Trophoblast cell (in vitro differentiated cells and primary cell): ENCODE results near the gene TLN1.

Experiments
- DNase-seq, 2 donors: peaks; one replicate each; pipeline ENCODE4 v3.0.0-alpha.2; 2016
- H2AFZ ChIP-seq: 2 replicates; pipeline ENCODE4 v1.6.1; 2013; ENCODE audit warnings: low read length, moderate library complexity, mild to moderate bottlenecking; ENCODE audit not compliant: insufficient read depth, poor library complexity
- H2AK5ac ChIP-seq: 2 replicates; pipeline ENCODE4 v1.6.1; 2013; ENCODE audit warnings: mild to moderate bottlenecking, low read length
- H2BK120ac ChIP-seq: 2 replicates; pipeline ENCODE4 v1.6.1; 2013; ENCODE audit warnings: low read length, mild to moderate bottlenecking, moderate library complexity; ENCODE audit not compliant: insufficient read depth, poor library complexity
- H2BK12ac ChIP-seq: 2 replicates; pipeline ENCODE4 v1.6.1; 2013; ENCODE audit warnings: mild to moderate bottlenecking, low read length, moderate library complexity
- H2BK5ac ChIP-seq: 2 replicates; pipeline ENCODE4 v1.6.1; 2013; ENCODE audit warnings: low read length, low read depth, moderate library complexity, mild to moderate bottlenecking; ENCODE audit not compliant: poor library complexity
- H3K14ac ChIP-seq: 2 replicates; pipeline ENCODE4 v1.6.1; 2013; ENCODE audit warnings: mild to moderate bottlenecking, low read length
- H3K18ac ChIP-seq: 2 replicates; pipeline ENCODE4 v1.6.1; 2013; ENCODE audit warnings: mild to moderate bottlenecking, low read length
- H3K23ac ChIP-seq: 2 replicates; pipeline ENCODE4 v1.6.1; 2013; ENCODE audit warnings: low read length
- H3K27ac ChIP-seq: 2 replicates; pipeline ENCODE4 v1.5.1; 2013; ENCODE audit warnings: low read depth, mild to moderate bottlenecking, inconsistent platforms, low read length, moderate library complexity
- H3K27me3 ChIP-seq: 2 replicates; pipeline ENCODE4 v1.6.1; 2013; ENCODE audit warnings: inconsistent platforms, mild to moderate bottlenecking, low read length, moderate library complexity; ENCODE audit not compliant: insufficient read depth
- H3K36me3 ChIP-seq, 2 experiments: 1 replicate in 1 of 2; 2 replicates in 1 of 2; pipeline ENCODE4 v1.6.1; 2013; ENCODE audit warnings: low read length in 2 of 2, mild to moderate bottlenecking in 2 of 2, moderate library complexity in 1 of 2; ENCODE audit not compliant: insufficient read depth in 2 of 2, control insufficient read depth in 1 of 2
- H3K4ac ChIP-seq: 2 replicates; pipeline ENCODE4 v1.6.1; 2013; ENCODE audit warnings: low read depth, mild to moderate bottlenecking, low read length, moderate library complexity
- H3K4me1 ChIP-seq, 2 experiments: 1 replicate in 1 of 2; 2 replicates in 1 of 2; pipeline ENCODE4 v1.6.1; 2013; ENCODE audit warnings: low read length in 2 of 2, mild to moderate bottlenecking in 2 of 2, moderate library complexity in 1 of 2; ENCODE audit not compliant: insufficient read depth in 2 of 2, control insufficient read depth in 1 of 2
- H3K4me2 ChIP-seq: 2 replicates; pipeline ENCODE4 v1.6.1; 2013; ENCODE audit warnings: inconsistent platforms, mild to moderate bottlenecking, low read length, moderate library complexity
- H3K4me3 ChIP-seq: 2 replicates; pipeline ENCODE4 v1.5.1; 2013; ENCODE audit warnings: mild to moderate bottlenecking, low read depth, low read length, inconsistent platforms
- H3K79me1 ChIP-seq: one replicate; pipeline ENCODE4 v1.6.1; 2013; ENCODE audit warnings: low read length
- H3K79me2 ChIP-seq: 2 replicates; pipeline ENCODE4 v1.6.1; 2013; ENCODE audit warnings: low read length, mild to moderate bottlenecking; ENCODE audit not compliant: control insufficient read depth, insufficient read depth, poor library complexity
- H3K9ac ChIP-seq: 2 replicates; pipeline ENCODE4 v1.6.1; 2013; ENCODE audit warnings: mild to moderate bottlenecking, low read length
- H3K9me3 ChIP-seq: 2 replicates; pipeline ENCODE4 v1.6.1; 2013; ENCODE audit warnings: low read depth, mild to moderate bottlenecking, control low read depth, inconsistent platforms, low read length; ENCODE audit not compliant: insufficient read depth
- H4K12ac ChIP-seq: 2 replicates; pipeline ENCODE4 v1.6.1; 2013; ENCODE audit warnings: low read depth, mild to moderate bottlenecking, low read length, moderate library complexity
- H4K8ac ChIP-seq: 2 replicates; pipeline ENCODE4 v1.6.1; 2013; ENCODE audit warnings: low read depth, mild to moderate bottlenecking, low read length, moderate library complexity
- H4K91ac ChIP-seq: one replicate; pipeline ENCODE4 v1.6.1; 2013; ENCODE audit warnings: low read depth, mild to moderate bottlenecking, low read length, moderate library complexity
- WGBS: extraction: QIAGEN DNeasy Blood & Tissue Kit; methylation state at CpG from one replicate; pipeline ENCODE4 v1.1.7; 2013; ENCODE audit warnings: missing lambda C conversion rate; ENCODE audit not compliant: insufficient read length, insufficient coverage; ENCODE audit errors: extremely low coverage; 5-methylcytosine and 5-hydroxymethylcytosine counted together

The TLN1 gene

DNA sequence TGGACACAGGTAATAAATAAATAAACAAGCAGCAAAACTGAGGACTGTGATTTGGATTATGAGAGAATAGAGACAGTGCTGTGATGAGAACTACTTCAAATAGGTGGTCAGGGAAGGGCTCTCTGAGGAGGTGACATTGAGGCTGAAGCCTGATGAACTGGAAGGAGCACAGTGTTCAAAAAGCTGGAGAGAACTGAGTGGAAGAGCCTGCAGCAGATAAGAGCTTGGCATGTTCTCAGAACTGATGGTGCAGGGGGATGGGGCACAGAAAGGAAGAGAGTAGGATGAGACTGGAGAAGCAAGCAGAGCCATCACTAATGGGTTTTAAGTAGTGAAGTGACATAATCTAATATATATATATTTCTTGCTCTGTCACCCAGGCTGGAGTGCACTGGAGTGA lies 31.1 kb downstream of the TLN1 start:
- Histone ChIP-seq H2AFZ (no peak overlapping the region), H3K9ac (no peak overlapping the region), H4K8ac (no peak overlapping the region), H2BK120ac (no peak overlapping the region), H3K4me3 (no peak overlapping the region), H3K27ac (no peak overlapping the region), H3K14ac (no peak overlapping the region), H3K4ac (no peak overlapping the region), H4K91ac (no peak overlapping the region), H3K18ac (no peak overlapping the region), H3K27me3 (no peaks in the 10 kb centered on the region), H2BK5ac (no peak overlapping the region), H2BK12ac (no peak overlapping the region), H4K12ac (no peak overlapping the region), H3K4me2 (no peak overlapping the region), H3K9me3 (peaks cover 3% of the 10 kb centered on the region), H2AK5ac (no peak overlapping the region), H3K4me1 (no peaks in the 10 kb centered on the region), H3K79me2 (no peaks in the 10 kb centered on the region), H3K79me1 (no peaks in the 10 kb centered on the region), H3K23ac (no peak overlapping the region), H3K36me3 (peaks cover 78 to 93% of the 10 kb centered on the region in 2 experiments)
- no peak for DNase-seq

GRCh38 chr9:35700031-35700430 lies 32.0 kb downstream of the TLN1 start:
- Histone ChIP-seq H3K4me2 (no peak overlapping the region), H3K9me3 (peaks cover 3% of the 10 kb centered on the region), H2BK12ac (no peak overlapping the region), H2BK120ac (no peak overlapping the region), H3K4me1 (no peaks in the 10 kb centered on the region), H3K23ac (no peak overlapping the region), H4K91ac (no peak overlapping the region), H2BK5ac (no peak overlapping the region), H3K18ac (no peak overlapping the region), H3K27me3 (no peaks in the 10 kb centered on the region), H3K4me3 (no peak overlapping the region), H2AFZ (no peak overlapping the region), H3K4ac (no peak overlapping the region), H4K12ac (no peak overlapping the region), H3K27ac (no peak overlapping the region), H4K8ac (no peak overlapping the region), H3K14ac (no peak overlapping the region), H3K36me3 (peaks cover 69 to 84% of the 10 kb centered on the region in 2 experiments), H2AK5ac (no peak overlapping the region), H3K79me1 (no peaks in the 10 kb centered on the region), H3K79me2 (no peaks in the 10 kb centered on the region), H3K9ac (no peak overlapping the region)
- no CpG with 5 or more reads among the region's 11 CpGs for WGBS
- no peak for DNase-seq

GRCh38 chr9:35698231-35698630 lies 33.8 kb downstream of the TLN1 start:
- H2BK120ac ChIP-seq: no peak overlapping the region
- no peak overlapping the region for H4K91ac ChIP-seq
- no peak overlapping the region for H3K4me2 ChIP-seq
- H2AFZ ChIP-seq: no peak overlapping the region
- no peak overlapping the region for H4K8ac ChIP-seq
- no peaks in the 10 kb centered on the region for H3K79me1 ChIP-seq
- H3K23ac ChIP-seq: no peak overlapping the region
- H3K4me3 ChIP-seq: no peak overlapping the region
- no CpG with 5 or more reads among the region's 5 CpGs for whole genome bisulfite sequencing
- H3K79me2 ChIP-seq: no peaks in the 10 kb centered on the region
- H2BK5ac ChIP-seq: no peak overlapping the region
- H2AK5ac ChIP-seq: no peak overlapping the region
- H3K36me3 ChIP-seq: peaks cover 52 to 66% of the 10 kb centered on the region in 2 experiments
- no peak overlapping the region for H3K4ac ChIP-seq
- no peak overlapping the region for H2BK12ac ChIP-seq
- H3K27me3 ChIP-seq: no peaks in the 10 kb centered on the region
- H3K9me3 ChIP-seq: peaks cover 2% of the 10 kb centered on the region
- H3K18ac ChIP-seq: no peak overlapping the region
- no peaks in the 10 kb centered on the region for H3K4me1 ChIP-seq
- H4K12ac ChIP-seq: no peak overlapping the region
- H3K14ac ChIP-seq: no peak overlapping the region
- H3K27ac ChIP-seq: no peak overlapping the region
- no peak overlapping the region for H3K9ac ChIP-seq
- DNase-seq: no peak

DNA sequence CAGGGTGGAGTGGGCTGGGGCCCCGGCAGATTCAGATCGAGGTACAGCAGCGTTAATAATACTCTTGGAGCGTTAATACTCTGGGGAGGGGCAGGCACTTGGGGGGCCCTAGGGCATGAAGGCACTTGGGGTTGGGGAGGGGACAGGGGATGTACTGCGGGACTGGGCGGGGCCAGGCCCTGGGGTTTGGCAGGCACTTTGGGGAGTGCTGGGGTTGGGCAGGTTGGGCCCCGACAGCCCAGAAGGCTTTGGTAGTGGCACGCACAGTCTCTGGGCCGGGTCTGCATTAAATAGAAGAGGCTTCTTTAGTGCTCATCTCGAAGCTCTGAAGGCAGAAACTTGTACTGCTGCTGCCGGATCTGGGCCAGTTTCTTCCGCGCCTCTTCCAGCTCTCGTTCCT lies 34.5 kb downstream of the TLN1 start:
- H3K14ac ChIP-seq: no peak overlapping the region
- H3K4me3 ChIP-seq: no peak overlapping the region
- H3K9ac ChIP-seq: no peak overlapping the region
- H2BK120ac ChIP-seq: no peak overlapping the region
- H4K91ac ChIP-seq: no peak overlapping the region
- H3K9me3 ChIP-seq: peaks cover 2% of the 10 kb centered on the region
- no peak overlapping the region for H3K18ac ChIP-seq
- H2BK5ac ChIP-seq: no peak overlapping the region
- H4K8ac ChIP-seq: no peak overlapping the region
- no peaks in the 10 kb centered on the region for H3K79me1 ChIP-seq
- H3K79me2 ChIP-seq: no peaks in the 10 kb centered on the region
- H2AK5ac ChIP-seq: no peak overlapping the region
- H2AFZ ChIP-seq: no peak overlapping the region
- no peaks in the 10 kb centered on the region for H3K4me1 ChIP-seq
- no peak overlapping the region for H3K4me2 ChIP-seq
- H2BK12ac ChIP-seq: no peak overlapping the region
- no peak for DNase-seq
- WGBS: no CpG with 5 or more reads among the region's 14 CpGs
- H3K4ac ChIP-seq: no peak overlapping the region
- no peaks in the 10 kb centered on the region for H3K27me3 ChIP-seq
- H3K23ac ChIP-seq: no peak overlapping the region
- H3K27ac ChIP-seq: no peak overlapping the region
- peaks cover 45 to 58% of the 10 kb centered on the region in 2 experiments for H3K36me3 ChIP-seq
- H4K12ac ChIP-seq: no peak overlapping the region
